HG03354 (cell line): Measurements from ENCODE around the gene TRAPPC8.
"Not testable (repeated sequence)": the region's sequence is repeated elsewhere in the genome, so short reads cannot be mapped to it uniquely, and the experiment has no call there.

Experiments
- ATAC-seq: cut with Tn5 transposase; IDR thresholded peaks from one replicate; pipeline ENCODE4 v1.9.1; 2021; ENCODE audit warnings: mild to moderate bottlenecking; ENCODE audit not compliant: unreplicated experiment, poor library complexity, severe bottlenecking

Gene TRAPPC8

DNA sequence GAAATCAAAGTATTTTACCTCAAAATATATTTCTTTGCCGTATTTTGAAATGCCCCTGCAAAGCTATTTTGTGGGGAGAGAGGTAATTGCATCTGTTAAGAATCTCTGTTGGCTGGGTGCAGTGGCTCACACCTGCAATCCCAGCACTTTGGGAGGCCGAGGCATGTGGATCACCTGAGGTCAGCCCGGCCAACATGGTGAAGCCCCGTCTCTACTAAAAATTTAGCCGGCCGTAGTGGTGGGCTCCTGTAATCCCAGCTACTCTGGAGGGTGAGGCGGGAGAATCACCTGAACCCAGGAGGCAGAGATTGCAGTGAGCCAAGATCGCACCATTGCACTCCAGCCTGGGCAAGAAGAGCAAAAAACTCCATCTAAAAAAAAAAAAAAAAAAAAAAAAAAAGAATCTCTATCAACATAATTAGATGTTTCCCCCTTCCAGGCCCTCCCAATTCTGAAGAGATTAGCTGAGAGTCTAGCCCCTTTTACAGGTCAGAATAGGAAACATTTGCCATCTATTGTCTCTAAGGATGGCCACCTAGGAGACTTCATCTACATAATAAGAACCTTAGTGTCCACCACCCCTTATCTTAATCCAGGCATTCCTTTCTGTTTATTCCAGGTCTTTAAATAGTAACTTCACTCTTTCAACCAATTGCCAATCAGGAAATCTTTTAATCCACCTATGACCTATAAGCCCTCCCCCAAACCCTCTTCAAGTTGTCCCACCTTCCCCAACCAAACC is 3.5 kb upstream of the TRAPPC8 start:
- ATAC-seq: no peak

DNA sequence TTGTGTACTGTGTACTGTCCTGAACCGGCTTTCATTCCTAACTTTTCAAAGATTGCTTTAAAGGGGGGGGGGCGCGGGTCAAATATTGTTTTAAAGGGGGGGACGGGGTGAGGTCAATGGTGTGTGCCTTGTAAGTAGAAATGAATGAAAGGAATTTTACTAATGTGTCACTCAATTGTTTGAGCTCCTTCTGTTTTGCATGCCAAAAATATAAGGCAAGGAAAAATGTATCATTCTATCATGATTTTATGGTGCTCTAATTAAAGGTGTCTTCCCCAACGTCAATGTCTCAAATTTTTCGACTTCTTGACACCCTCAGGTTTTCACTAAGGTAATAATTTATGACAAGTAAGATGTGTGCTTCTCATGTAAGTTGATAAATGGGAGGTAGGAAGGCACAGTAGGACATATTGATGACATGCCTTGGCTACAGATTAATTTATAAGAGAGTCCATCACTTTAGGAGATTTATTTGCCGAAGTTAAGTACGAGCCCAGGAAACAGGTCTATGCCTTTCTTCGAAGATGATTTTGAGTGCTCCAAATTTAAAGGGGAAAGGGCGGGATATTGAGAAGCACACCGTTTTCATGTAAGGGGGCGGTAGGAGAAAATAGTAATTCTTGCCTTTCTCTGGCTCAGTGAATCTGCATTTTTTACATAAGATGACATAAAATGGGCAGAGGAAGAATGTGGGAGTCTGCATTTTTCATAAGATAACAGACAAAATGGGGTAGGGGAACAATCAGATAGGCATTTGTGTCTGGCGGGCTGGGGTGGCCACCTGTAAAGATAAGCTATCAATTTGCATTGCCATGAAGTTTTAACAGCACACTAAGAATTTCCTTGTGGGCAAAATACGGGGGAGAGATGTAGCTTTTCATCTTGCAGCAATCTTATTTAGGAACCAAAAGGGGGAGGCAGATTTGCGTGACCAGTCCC is 1.2 kb upstream of the TRAPPC8 start:
- ATAC-seq: no peak

DNA sequence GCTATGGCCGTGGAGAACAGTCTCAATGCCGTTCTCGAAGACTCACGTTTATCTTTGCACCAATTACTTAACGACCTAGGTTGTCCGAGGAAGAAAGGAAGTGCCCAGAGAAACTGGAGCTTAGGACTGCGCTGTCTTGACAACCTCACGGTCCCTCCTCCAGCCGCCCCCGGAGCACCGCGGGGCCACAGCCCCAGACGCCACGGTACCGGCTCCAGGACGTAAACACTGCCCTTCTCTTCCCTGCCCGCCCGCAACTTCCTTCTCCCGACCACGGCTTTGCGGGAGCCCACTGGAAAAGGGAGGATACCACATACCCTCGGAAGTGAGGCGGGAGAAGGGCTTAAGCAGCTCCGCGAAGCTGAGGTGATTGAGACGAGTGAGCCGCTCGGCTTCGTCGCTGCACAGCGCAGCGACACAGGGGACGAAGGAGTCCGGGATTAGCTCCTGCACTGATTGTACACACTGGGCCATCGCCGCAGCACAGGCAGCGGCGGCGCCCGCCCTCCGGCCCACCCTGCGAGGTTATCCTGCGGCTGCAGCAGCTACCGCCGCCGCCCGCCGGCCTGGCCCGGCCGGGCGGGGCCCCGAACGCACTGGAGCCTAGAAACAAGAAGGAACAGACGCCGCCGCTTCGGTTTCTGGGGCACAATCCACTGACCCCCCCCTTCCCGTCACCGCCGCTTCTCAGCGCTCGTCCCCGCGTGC is 483 bp downstream of the TRAPPC8 start:
- ATAC-seq: peak; percentile 49

DNA sequence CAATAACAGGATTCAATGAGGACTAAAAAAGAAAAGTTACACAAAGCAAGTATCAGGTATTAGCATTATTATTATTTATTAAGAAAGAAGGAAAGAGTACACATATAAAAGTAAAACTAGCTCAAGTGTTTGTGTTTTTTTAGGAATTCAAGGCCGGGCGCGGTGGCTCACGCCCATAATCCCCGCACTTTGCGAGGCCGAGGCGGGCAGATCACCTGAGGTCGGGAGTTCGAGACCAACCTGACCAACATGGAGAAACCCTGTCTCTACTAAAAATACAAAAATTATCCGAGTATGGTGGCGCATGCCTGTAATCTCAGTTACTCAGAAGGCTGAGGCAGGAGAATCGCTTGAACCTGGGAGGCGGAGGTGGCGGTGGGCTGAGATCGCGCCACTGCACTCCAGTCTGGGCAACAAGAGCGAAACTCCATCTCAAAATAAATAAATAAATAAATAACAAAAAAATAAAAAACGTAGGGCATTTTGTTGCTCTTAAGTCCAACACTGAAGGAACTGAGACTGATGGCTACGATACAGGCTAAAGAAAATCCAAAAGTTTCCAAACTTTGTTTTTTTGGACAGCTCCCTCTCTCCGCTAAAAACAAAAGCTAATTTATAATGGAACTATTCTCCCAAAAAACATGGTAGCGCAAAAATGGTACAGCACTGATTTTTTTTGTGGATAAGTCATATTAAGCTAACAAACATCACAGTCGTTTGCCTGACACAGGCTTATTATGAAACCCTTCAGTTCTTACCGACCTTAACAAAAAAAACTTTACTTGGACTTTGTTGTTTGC is 1.7 kb downstream of the TRAPPC8 start:
- no peak for ATAC-seq

DNA sequence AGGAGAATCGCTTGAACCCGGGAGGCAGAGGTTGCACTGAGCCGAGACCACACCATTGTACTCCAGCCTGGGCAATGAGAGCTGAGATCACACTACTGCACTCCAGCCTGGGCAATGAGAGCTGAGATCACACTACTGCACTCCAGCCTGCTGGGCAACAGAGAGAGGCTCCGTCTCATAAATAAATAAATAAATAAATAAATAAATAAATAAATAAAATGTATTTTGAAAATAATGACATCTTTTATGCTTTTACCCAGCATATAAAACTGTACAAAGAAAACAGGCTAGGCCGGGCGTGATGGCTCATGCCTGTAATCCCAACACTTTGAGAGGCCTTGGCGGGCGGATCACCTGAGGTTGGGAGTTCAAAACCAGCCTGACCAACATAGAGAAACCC is 8.2 kb downstream of the TRAPPC8 start:
- ATAC-seq: not testable (repeated sequence)

DNA sequence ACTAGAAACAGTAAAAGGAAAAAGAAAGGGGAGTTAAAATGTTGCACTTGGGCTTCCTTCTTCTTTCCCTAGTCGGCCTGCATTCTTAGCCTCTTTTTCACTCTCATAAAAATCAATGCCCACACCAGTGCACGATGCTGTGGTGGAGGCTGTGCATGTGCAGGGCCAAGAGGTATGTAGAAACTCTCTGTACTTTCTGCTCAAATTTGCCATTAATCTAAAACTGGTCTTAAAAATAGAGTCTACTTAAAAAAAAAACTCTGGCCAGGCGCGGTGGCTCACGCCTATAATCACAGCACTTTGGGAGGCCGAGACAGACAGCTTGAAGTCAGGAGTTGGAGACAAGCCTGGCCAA is 11.1 kb downstream of the TRAPPC8 start:
- no peak for ATAC-seq

DNA sequence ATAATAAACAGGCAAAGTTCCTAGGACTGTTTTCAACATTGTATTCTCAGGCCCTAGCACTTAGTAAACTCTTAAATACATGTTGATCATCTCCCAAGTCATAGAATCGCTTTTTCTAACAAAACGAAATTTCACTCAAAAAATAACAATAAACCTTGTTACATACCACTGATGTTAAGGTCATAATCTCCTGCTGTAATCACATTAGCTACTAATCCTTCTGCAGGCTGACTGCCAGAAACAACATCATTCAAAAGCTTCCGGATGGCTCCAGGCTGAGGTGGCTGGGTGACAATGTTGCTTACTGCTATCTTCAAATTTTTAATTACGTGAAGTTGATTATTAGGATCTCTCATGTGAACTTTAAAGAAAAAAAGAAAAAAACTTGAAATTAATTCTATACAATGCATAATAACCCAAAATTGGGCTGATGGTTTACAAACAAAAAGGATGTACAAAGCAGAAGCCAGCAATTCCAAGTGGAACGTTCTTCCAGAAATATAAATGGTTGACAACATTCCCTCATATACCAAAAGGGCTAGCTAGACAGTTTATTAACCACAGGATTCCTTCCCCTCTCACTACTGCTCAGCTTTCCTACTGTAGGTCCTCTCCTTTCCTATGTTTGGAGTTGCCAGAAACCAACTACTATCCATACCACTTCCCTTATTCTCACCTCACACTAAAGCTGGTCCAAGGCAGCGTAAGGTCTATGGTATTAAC is 11.6 kb downstream of the TRAPPC8 start:
- no peak for ATAC-seq

DNA sequence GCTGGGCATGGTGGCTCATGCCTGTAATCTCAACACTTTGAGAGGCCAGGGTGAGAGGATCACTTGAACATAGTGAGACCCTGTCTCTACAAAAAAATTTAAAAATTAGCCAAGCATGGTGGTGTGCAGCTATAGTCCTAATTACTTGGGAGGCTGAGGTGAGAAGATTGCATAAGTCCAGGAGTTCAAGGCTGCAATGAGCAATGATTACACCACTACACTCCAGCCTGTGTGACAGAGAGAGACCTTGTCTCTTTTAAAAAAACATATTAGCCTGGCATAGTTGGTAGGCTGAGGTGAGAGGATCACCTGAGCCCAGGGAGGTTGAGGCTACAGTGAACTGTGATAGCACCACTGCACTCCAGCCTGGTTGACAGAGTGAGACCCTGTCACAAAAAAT is 13.7 kb downstream of the TRAPPC8 start:
- no peak for ATAC-seq

DNA sequence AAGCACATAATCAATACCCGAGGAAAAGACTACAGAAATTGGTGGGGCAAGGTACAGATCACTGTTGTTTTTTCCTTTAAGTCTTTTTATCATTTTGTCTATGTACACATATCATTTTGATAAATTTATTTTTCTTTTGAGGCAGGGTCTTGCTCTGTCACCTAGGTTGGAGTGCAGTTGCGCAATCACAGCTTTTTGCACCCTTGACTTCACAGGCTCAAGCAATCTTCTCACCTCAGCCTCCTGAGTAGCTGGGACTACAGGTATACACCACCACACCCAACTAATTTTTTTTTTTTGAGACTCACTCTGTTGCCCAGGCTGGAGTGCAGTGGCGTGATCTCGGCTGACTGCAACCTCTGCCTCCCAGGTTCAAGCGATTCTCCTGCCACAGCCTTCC is 15.9 kb downstream of the TRAPPC8 start:
- not testable (repeated sequence) for ATAC-seq

DNA sequence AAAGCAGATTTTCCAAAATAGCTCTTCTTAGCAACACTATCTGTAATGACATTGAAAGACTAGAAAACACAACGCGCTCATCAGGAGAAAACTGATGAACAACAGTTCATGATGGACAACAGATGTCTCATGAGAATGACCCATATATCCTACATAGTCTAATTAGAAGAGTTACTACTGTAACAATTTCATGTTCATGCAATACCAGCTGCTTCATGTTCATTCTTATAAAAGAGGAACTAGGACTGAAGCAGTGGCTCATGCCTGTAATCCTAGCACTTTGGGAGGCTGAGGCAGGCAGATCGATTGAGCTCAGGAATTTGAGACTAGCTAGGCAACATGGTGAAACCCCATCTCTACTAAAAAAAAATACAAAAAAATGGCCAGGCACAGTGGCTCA is 22.7 kb downstream of the TRAPPC8 start:
- no peak for ATAC-seq

DNA sequence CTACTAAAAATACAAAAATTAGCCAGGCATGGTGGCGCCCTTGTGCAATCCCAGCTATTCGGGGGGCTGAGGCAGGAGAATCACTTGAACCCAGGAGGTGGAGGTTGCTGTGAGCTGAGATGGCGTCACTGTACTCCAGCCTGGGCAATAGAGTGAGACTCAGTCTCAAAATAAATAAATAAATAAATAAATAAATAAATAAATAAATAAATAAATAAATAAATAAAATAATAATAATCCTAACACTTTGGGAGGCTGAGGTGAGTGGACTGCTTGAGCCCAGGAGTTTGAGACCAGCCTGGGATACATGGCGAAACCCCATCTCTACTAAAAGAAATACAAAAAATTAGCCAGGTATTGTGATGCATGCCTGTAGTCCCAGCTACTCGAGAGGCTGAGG is 23.6 kb downstream of the TRAPPC8 start:
- ATAC-seq: not testable (repeated sequence)

DNA sequence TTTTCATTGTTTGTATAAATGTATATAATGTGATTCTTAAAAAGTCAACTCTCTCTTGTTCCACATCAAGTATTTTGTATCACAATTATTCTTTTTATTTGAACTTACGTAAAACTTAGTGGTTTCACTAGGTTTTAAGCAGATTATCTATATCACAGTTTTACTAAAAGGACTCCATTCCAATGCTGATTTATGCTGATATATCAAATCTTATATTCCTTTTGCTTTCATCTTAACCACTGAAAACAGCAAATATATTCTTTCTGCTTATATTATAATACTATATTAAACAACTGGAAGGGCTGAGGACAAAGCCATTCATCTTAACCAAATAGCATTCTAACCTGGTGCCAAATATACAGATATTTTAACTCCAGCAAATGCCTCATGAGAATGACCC is 24.2 kb downstream of the TRAPPC8 start:
- ATAC-seq: no peak

DNA sequence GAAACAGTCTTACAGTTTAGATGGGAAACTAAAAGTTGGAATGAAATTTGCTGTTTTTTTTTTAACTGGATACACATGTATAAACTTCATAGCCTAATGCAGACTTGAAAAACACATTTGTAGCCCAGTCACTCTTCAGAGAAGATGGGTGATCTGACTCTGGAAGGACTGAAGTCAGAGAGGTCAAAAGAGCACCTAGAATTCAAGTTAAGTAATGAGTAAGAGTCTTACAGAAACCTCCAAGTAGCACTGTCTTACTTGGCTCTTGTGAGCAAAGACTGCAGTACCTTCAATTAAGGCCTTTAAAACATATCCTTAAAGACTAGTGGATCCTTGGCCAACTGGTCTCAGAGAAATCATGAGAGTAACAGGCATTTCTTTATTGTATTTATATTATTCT is 41.9 kb downstream of the TRAPPC8 start:
- ATAC-seq: no peak

DNA sequence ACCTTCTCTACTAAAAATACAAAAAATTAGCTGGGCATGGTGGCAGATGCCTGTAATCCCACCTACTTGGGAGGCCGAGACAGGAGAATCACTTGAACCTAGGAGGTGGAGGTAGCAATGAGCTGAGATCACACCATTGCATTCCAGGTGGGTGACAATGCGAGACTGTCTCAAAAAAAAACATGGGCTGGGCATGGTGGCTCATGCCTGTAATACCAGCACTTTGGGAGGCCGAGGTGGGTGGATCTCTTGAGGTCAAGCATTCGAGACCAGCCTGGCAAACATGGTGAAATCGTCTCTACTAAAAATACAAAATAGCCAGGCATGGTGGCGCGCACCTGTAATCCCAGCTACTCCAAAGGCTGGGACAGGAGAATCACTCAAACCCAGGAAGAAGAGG is 43.2 kb downstream of the TRAPPC8 start:
- ATAC-seq: not testable (repeated sequence)

DNA sequence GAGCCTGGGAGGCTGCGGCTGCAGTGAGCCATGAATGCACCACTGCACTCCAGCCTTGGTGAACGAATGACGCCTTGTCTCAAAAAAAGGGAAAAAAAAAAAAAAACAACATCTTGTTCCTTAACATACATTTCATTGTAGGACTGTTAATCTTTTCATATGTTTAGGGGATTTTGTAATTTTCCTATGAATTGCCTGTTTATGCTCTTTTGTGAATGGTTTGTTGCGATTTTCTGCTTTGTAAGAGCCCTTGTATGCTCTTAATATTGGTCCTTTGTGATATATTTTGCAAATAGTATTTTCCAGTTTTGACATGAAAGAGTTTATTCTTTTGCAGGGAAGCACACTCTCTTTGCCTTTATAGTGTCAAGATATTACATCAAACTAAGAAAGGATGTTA is 50.0 kb downstream of the TRAPPC8 start:
- ATAC-seq: no peak

DNA sequence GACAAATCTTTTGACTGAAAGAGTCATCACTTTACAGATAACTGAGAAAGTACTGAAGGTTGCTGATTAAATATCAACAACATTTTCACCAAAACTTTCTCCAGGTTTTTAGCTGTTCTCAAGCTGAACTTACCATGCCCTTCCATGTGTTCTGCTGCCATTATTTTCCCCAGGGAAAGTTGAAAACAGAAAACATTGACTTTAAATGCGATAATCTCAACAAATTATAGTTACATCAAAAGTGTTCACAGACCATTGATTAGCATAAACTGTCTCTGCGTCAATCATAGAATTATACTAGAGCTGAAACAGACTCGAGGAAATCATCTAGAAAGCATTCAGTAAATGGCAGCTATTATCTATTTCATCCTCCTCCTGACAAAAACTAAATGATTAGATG is 51.4 kb downstream of the TRAPPC8 start:
- no peak for ATAC-seq

DNA sequence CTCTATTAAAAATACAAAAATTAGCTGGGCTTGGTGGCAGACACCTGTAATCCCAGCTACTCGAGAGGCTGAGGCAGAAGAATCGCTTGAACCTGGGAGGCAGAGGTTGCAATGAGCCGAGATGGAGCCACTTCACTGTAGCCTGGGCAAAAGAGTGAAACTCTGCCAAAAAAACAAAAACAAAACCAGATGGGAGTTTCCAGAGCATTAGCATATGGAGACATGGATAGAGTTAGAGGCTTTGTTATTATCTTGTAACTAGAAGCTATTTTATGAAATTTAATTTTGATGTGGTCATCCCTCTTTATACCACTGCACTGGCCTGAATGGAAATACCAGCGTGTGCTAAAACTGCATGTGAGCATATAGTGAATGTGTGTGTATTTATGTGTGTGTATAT is 58.9 kb downstream of the TRAPPC8 start:
- no peak for ATAC-seq

DNA sequence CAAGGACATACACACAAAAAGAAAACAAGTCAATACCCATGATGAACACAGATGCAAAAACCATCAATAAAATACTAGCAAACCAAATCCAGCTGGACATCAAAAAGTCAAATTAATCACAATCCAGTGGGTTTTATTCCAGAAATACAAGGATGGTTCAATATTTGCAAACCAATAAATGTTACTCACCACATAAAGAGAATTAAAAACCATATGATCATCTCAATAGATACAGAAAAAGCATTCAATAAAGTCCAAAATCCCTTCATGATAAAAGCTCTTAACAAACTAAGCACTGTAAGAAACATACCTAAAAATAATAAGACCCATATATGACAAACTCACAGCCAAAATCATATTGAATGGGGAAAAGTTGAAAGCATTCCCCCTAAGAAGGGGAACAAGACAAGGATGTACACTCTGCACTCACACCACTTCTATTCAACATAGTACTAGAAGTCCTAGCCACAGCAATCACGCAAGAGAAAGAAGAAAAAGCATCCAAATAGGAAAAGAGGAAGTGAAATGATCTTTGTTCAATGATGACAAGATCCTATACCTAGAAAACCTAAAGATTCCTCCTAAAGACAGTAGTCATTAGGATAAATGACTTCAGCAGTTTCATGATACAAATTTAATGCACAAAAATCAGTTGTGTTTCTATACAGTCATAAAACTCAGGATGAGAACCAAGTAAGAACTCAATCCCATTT is 62.6 kb downstream of the TRAPPC8 start:
- no peak for ATAC-seq

DNA sequence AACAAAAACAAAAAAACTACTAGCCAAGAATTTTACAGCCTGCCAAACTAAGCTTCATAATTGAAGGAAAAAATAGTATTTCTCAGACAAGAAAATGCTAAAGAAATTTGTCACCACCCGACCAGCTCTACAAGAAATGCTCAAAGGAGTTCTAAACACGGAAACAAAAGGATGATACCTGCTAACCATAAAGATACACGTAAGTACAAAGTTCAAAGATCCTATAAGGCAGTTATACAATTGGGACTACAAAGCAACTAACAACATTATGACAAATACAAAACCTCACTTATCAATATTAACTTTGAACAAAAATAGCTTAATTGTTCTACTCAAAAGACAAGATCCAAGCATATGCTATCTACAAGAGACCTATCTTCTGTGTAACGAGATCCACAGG is 64.6 kb downstream of the TRAPPC8 start:
- ATAC-seq: no peak
